ENCODE measurements around the gene LGSN.
"Not testable (repeated sequence)": the region's sequence is repeated elsewhere in the genome, so short reads cannot be mapped to it uniquely, and the experiment has no call there.

LGSN gene

GRCh38 chr6:63319939-63320338 lies at the start of gene LGSN:
Gene LGSN (minus strand): TSS chr6:63319983. CDS start chr6:63319943, 40 bp downstream.
- H3K4me3 ChIP-seq (ENCODE audit: low read length), result no peak within 1 kb of the TSS
- peaks cover 3% of the 10 kb centered on the region for H3K27me3 ChIP-seq (replicated peaks; ENCODE audit: control insufficient read depth, insufficient read depth, low read length)
- H3K9ac ChIP-seq (ENCODE audit: low read length), result no peak within 1 kb of the TSS
- no peak for DNase-seq (ENCODE audit: low read depth)
- no peaks in the 10 kb centered on the region for H3K36me3 ChIP-seq (ENCODE audit: control insufficient read depth, insufficient read depth, low read length, severe bottlenecking)
- H3K4me1 ChIP-seq (ENCODE audit: control insufficient read depth, insufficient read depth, low read length), result no peaks in the 10 kb centered on the region
- H3K9me3 ChIP-seq (ENCODE audit: control insufficient read depth, low read length), result no peaks in the 10 kb centered on the region

DNA sequence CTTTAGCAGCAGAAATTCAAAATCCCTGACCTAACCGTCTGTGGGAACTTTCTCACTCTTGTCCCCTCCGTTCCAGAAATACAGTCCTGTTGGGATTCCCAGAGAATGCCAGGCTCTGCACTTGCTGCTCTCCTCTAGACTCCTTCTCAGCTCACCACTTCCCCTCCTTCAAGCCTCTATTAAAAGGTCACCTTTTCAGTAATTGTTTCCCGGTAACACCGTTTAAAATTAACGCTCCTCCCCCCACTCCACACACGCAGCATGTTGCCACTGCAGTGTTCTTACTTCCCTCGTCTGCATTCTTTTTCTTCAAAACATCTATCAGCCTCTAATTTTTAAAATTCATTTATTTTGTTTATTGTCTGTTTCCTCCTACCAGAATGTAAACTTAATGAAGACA lies 48.6 kb upstream of the LGSN start:
- H3K9me3 ChIP-seq (ENCODE audit: control insufficient read depth, low read length), result no peaks in the 10 kb centered on the region
- DNase-seq (ENCODE audit: low read depth), result no peak
- H3K9ac ChIP-seq (ENCODE audit: low read length), result no peak overlapping the region
- no peaks in the 10 kb centered on the region for H3K27me3 ChIP-seq (replicated peaks; ENCODE audit: control insufficient read depth, insufficient read depth, low read length)
- no peaks in the 10 kb centered on the region for H3K36me3 ChIP-seq (ENCODE audit: control insufficient read depth, insufficient read depth, low read length, severe bottlenecking)
- H3K4me3 ChIP-seq (ENCODE audit: low read length), result no peak overlapping the region
- no peaks in the 10 kb centered on the region for H3K4me1 ChIP-seq (ENCODE audit: control insufficient read depth, insufficient read depth, low read length)

GRCh38 chr6:63362500-63363120 lies 42.8 kb upstream of the LGSN start:
- not testable (repeated sequence) for H3K9me3 ChIP-seq (ENCODE audit: control insufficient read depth, low read length); DNase-seq (ENCODE audit: low read depth); H3K27me3 ChIP-seq (replicated peaks; ENCODE audit: control insufficient read depth, insufficient read depth, low read length); H3K4me1 ChIP-seq (ENCODE audit: control insufficient read depth, insufficient read depth, low read length); H3K36me3 ChIP-seq (ENCODE audit: control insufficient read depth, insufficient read depth, low read length, severe bottlenecking); H3K4me3 ChIP-seq (ENCODE audit: low read length); H3K9ac ChIP-seq (ENCODE audit: low read length)

DNA sequence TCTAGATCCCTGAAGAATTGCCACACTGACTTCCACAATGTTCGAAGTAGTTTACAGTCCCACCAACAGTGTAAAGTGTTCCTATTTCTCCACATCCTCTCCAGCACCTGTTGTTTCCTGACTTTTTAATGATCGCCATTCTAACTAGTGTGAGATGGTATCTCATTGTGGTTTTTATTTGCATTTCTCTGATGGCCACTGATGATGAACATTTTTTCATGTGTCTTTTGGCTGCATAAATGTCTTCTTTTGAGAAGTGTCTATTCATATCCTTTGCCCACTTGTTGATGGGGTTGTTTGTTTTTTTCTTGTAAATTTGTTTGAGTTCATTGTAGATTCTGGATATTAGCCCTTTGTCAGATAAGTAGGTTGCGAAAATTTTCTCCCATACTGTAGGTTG lies 37.6 kb upstream of the LGSN start:
- not testable (repeated sequence) for H3K36me3 ChIP-seq (ENCODE audit: control insufficient read depth, insufficient read depth, low read length, severe bottlenecking); H3K4me1 ChIP-seq (ENCODE audit: control insufficient read depth, insufficient read depth, low read length); H3K9me3 ChIP-seq (ENCODE audit: control insufficient read depth, low read length); H3K9ac ChIP-seq (ENCODE audit: low read length); DNase-seq (ENCODE audit: low read depth); H3K27me3 ChIP-seq (replicated peaks; ENCODE audit: control insufficient read depth, insufficient read depth, low read length); H3K4me3 ChIP-seq (ENCODE audit: low read length)

- no peak for DNase-seq (ENCODE audit: low read depth)
- no peak overlapping the region for H3K9ac ChIP-seq (ENCODE audit: low read length)
- no peaks in the 10 kb centered on the region for H3K36me3 ChIP-seq (ENCODE audit: control insufficient read depth, insufficient read depth, low read length, severe bottlenecking)
- H3K9me3 ChIP-seq (ENCODE audit: control insufficient read depth, low read length), result no peaks in the 10 kb centered on the region
- H3K4me1 ChIP-seq (ENCODE audit: control insufficient read depth, insufficient read depth, low read length), result peaks cover 6% of the 10 kb centered on the region
- no peak overlapping the region for H3K4me3 ChIP-seq (ENCODE audit: low read length)
- no peaks in the 10 kb centered on the region for H3K27me3 ChIP-seq (replicated peaks; ENCODE audit: control insufficient read depth, insufficient read depth, low read length)
Observed at GRCh38 chr6:63355632-63356031, 35.8 kb upstream of the LGSN start.

DNA sequence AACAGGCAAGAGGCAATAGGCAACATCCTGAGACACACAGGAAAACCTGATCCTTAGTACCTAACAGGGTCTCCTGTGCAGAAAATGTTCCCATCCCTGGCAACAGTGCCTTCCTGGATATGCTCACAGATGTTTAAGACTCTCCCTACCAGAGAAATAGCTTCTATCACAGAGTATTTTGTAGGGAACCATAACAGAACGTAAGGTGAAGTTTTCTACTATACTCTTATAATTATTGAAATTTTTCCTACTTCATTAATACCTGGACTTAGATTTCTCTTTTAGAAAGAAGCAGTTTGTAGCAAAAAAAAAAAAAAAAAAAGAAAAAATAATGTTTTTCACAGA lies 33.5 kb upstream of the LGSN start:
- no peaks in the 10 kb centered on the region for H3K9me3 ChIP-seq (ENCODE audit: control insufficient read depth, low read length)
- H3K4me1 ChIP-seq (ENCODE audit: control insufficient read depth, insufficient read depth, low read length), result peaks cover 15% of the 10 kb centered on the region
- H3K36me3 ChIP-seq (ENCODE audit: control insufficient read depth, insufficient read depth, low read length, severe bottlenecking), result no peaks in the 10 kb centered on the region
- H3K27me3 ChIP-seq (replicated peaks; ENCODE audit: control insufficient read depth, insufficient read depth, low read length), result no peaks in the 10 kb centered on the region
- no peak for DNase-seq (ENCODE audit: low read depth)
- no peak overlapping the region for H3K4me3 ChIP-seq (ENCODE audit: low read length)
- no peak overlapping the region for H3K9ac ChIP-seq (ENCODE audit: low read length)

DNA sequence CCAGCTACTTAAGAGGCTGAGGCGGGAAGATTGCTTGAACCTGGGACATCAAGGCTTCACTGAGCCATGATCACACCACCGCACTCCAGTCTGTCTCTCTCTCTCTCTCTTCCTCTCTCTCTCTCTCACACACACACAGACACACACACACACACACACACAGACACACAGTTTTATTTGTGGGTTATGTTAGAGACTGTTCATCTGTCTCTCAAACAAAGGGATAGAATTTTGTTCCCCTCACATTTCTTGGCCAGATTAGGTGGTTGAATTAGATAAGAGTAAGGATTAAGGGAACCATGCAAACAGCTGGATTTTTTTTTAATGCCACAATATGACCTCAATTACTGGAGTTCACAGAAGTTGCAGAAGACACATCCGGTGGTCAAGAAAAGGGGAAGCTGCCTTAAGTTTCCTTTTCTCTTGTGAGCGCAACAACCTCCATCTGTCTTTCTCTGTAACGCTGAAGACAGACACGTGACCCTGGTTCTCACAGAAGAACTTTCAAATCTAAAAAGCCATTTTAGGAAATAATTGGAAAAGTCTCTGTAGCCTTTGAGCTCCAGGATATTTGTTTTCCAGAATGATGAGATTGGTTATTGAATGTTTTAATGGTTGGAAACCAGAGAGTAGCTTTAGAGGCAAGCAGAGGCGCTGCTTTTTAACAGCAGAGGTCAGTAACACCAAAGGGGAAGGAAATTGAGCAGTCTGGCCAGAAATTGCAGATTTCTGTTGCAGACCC lies 32.9 kb upstream of the LGSN start:
- H3K4me3 ChIP-seq (ENCODE audit: low read length), result no peak overlapping the region
- DNase-seq (ENCODE audit: low read depth), result peak; percentile 21

DNA sequence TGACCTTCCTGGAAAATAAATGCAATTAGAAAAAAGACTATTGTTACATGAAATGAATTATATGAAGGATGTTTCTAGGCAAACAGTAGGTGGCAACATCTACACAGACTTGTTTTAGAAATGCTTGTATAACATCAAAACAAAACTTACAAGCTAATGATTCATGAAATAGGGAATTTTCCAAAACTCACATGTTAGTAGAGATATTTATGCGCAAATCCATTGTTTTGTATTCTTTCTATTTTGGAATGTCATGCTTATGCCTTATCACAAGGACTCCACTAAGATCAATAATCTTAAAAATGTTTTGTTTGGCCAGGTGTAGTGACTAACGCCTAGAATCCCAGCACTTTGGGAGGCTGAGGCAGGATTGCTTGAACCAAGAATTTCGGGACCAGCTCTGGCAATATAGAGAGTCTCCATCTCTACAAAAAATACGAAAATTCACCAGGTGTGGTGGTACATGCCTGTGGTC lies 32.3 kb upstream of the LGSN start:
- Histone ChIP-seq H3K9me3 (ENCODE audit: control insufficient read depth, low read length) (no peaks in the 10 kb centered on the region), H3K27me3 (replicated peaks; ENCODE audit: control insufficient read depth, insufficient read depth, low read length) (no peaks in the 10 kb centered on the region), H3K4me3 (ENCODE audit: low read length) (no peak overlapping the region), H3K9ac (ENCODE audit: low read length) (no peak overlapping the region), H3K36me3 (ENCODE audit: control insufficient read depth, insufficient read depth, low read length, severe bottlenecking) (no peaks in the 10 kb centered on the region), H3K4me1 (ENCODE audit: control insufficient read depth, insufficient read depth, low read length) (peaks cover 21% of the 10 kb centered on the region)
- peak; percentile 62 for DNase-seq (ENCODE audit: low read depth)

More for the DNA sequence above, 32.9 kb upstream of the LGSN start:
- Histone ChIP-seq H3K9me3 (ENCODE audit: control insufficient read depth, low read length) (no peaks in the 10 kb centered on the region), H3K27me3 (replicated peaks; ENCODE audit: control insufficient read depth, insufficient read depth, low read length) (no peaks in the 10 kb centered on the region), H3K9ac (ENCODE audit: low read length) (no peak overlapping the region), H3K4me1 (ENCODE audit: control insufficient read depth, insufficient read depth, low read length) (peaks cover 17% of the 10 kb centered on the region), H3K36me3 (ENCODE audit: control insufficient read depth, insufficient read depth, low read length, severe bottlenecking) (no peaks in the 10 kb centered on the region)

GRCh38 chr6:63349401-63349800 lies 29.6 kb upstream of the LGSN start:
- no peak overlapping the region for H3K9ac ChIP-seq (ENCODE audit: low read length)
- H3K36me3 ChIP-seq (ENCODE audit: control insufficient read depth, insufficient read depth, low read length, severe bottlenecking), result no peaks in the 10 kb centered on the region
- no peaks in the 10 kb centered on the region for H3K9me3 ChIP-seq (ENCODE audit: control insufficient read depth, low read length)
- no peaks in the 10 kb centered on the region for H3K27me3 ChIP-seq (replicated peaks; ENCODE audit: control insufficient read depth, insufficient read depth, low read length)
- peaks cover 21% of the 10 kb centered on the region for H3K4me1 ChIP-seq (ENCODE audit: control insufficient read depth, insufficient read depth, low read length)
- no peak overlapping the region for H3K4me3 ChIP-seq (ENCODE audit: low read length)
- DNase-seq (ENCODE audit: low read depth), result no peak

DNA sequence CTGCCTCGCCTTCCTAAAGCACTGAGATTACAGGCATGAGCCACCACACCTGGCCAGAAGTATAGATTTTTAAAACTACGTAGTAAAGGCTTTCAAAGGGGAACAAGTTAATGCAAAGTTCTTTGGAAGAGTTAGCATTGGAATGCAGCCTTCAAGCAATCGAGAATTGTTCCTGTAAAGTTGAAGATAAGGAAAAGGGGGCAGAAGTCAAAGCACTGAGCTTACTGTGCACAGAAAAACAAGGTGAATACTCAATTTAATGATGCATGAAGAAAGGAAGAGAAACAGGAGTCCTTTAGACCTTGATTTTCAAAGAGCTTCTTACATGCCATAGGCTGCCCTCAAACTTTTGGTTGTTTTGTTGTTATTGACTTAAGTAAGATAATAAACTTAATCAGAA lies 29.1 kb upstream of the LGSN start:
- no peaks in the 10 kb centered on the region for H3K27me3 ChIP-seq (replicated peaks; ENCODE audit: control insufficient read depth, insufficient read depth, low read length)
- peaks cover 21% of the 10 kb centered on the region for H3K4me1 ChIP-seq (ENCODE audit: control insufficient read depth, insufficient read depth, low read length)
- H3K9ac ChIP-seq (ENCODE audit: low read length), result no peak overlapping the region
- no peaks in the 10 kb centered on the region for H3K36me3 ChIP-seq (ENCODE audit: control insufficient read depth, insufficient read depth, low read length, severe bottlenecking)
- H3K4me3 ChIP-seq (ENCODE audit: low read length), result no peak overlapping the region
- no peak for DNase-seq (ENCODE audit: low read depth)
- H3K9me3 ChIP-seq (ENCODE audit: control insufficient read depth, low read length), result no peaks in the 10 kb centered on the region

DNA sequence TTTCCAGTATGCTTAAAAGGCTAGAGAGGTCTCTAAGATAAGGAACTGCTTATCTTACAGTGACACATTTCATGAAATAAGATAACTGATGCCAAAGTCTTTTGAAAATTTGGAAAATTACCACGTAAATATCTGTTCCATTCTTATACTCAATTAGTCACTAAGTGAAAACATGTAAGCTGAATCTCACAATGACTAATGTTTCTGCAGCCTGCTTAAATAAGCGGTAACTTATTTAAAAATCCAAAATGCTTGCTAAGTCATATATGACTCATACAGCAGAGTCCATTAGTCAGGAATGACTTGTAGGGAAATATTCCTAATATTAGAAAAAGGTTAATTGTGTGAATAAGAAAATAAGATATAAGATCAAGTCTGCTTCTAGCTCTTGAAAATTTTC lies 27.8 kb upstream of the LGSN start:
- no peaks in the 10 kb centered on the region for H3K36me3 ChIP-seq (ENCODE audit: control insufficient read depth, insufficient read depth, low read length, severe bottlenecking)
- H3K4me3 ChIP-seq (ENCODE audit: low read length), result no peak overlapping the region
- no peaks in the 10 kb centered on the region for H3K27me3 ChIP-seq (replicated peaks; ENCODE audit: control insufficient read depth, insufficient read depth, low read length)
- no peak overlapping the region for H3K9ac ChIP-seq (ENCODE audit: low read length)
- H3K9me3 ChIP-seq (ENCODE audit: control insufficient read depth, low read length), result no peaks in the 10 kb centered on the region
- H3K4me1 ChIP-seq (ENCODE audit: control insufficient read depth, insufficient read depth, low read length), result peaks cover 19% of the 10 kb centered on the region
- DNase-seq (ENCODE audit: low read depth), result peak; percentile 44

Measured in adipocyte (in vitro differentiated cells).